ENCODE results near the gene EIF3K.

GRCh38 chr19:38676878-38677646, 58.1 kb downstream of the EIF3K start:
- TF ChIP-seq EZH2 (optimal IDR thresholded peaks at IDR 0.05; ENCODE audit: low read depth, low read length): no peak
- TF ChIP-seq CTCF (IDR thresholded peaks at IDR 0.05; ENCODE audit: low read length): no peak
- no peak for TF ChIP-seq EZH2phosphoT487 (IDR thresholded peaks at IDR 0.05; ENCODE audit: low read length)
